ENCODE data around the gene NPW. TPM values are rescaled to one million over a fixed set of nuclear protein-coding genes. Genes with fewer than 3 reads are reported as not detected.

Gene NPW
- total RNA-seq, 1 donor from 2014 or later: 1.3 TPM

- Mint-ChIP-seq H3K4me1 (no peaks in the 10 kb centered on the region), H3K9me3 (no peaks in the 10 kb centered on the region), H3K4me3 (peak overlapping the region; percentile 64), H3K27ac (ENCODE audit: unreplicated experiment) (no peak overlapping the region), H3K27me3 (ENCODE audit: low read depth) (no peaks in the 10 kb centered on the region), H3K36me3 (ENCODE audit: low read depth) (peaks cover 3% of the 10 kb centered on the region)
- no peak for TF ChIP-seq CTCF (conservative IDR thresholded peaks at IDR 0.05)
- no peak for DNase-seq (ENCODE audit: low read depth, low spot score)
Measured at GRCh38 chr16:2056077-2056476, 36.5 kb downstream of the NPW start.

- Mint-ChIP-seq H3K4me3 (no peak overlapping the region), H3K36me3 (ENCODE audit: low read depth) (no peaks in the 10 kb centered on the region), H3K9me3 (no peaks in the 10 kb centered on the region), H3K4me1 (no peaks in the 10 kb centered on the region), H3K27me3 (ENCODE audit: low read depth) (no peaks in the 10 kb centered on the region), H3K27ac (ENCODE audit: unreplicated experiment) (no peak overlapping the region)
- DNase-seq (ENCODE audit: low read depth, low spot score): no peak
- TF ChIP-seq CTCF (conservative IDR thresholded peaks at IDR 0.05): peak; percentile 52
Measured at GRCh38 chr16:2056681-2057407, 37.3 kb downstream of the NPW start.

GRCh38 chr16:2057438-2057837, 37.9 kb downstream of the NPW start:
- no peak for DNase-seq (ENCODE audit: low read depth, low spot score)
- TF ChIP-seq CTCF (conservative IDR thresholded peaks at IDR 0.05): no peak
- no peaks in the 10 kb centered on the region for H3K36me3 Mint-ChIP-seq (ENCODE audit: low read depth)
- no peaks in the 10 kb centered on the region for H3K27me3 Mint-ChIP-seq (ENCODE audit: low read depth)
- no peaks in the 10 kb centered on the region for H3K4me1 Mint-ChIP-seq
- H3K4me3 Mint-ChIP-seq: no peak overlapping the region
- no peaks in the 10 kb centered on the region for H3K9me3 Mint-ChIP-seq
- H3K27ac Mint-ChIP-seq (ENCODE audit: unreplicated experiment): no peak overlapping the region

- no peaks in the 10 kb centered on the region for H3K4me1 Mint-ChIP-seq
- no peaks in the 10 kb centered on the region for H3K9me3 Mint-ChIP-seq
- no peak overlapping the region for H3K4me3 Mint-ChIP-seq
- H3K27me3 Mint-ChIP-seq (ENCODE audit: low read depth): no peaks in the 10 kb centered on the region
- peak overlapping the region; percentile 50 for H3K27ac Mint-ChIP-seq (ENCODE audit: unreplicated experiment)
- no peaks in the 10 kb centered on the region for H3K36me3 Mint-ChIP-seq (ENCODE audit: low read depth)
- no peak for DNase-seq (ENCODE audit: low read depth, low spot score)
- TF ChIP-seq CTCF (conservative IDR thresholded peaks at IDR 0.05): no peak
Measured at GRCh38 chr16:2058420-2058819, 38.8 kb downstream of the NPW start.

GRCh38 chr16:2058872-2059271, 39.3 kb downstream of the NPW start:
- DNase-seq (ENCODE audit: low read depth, low spot score): no peak
- no peaks in the 10 kb centered on the region for H3K9me3 Mint-ChIP-seq
- no peaks in the 10 kb centered on the region for H3K36me3 Mint-ChIP-seq (ENCODE audit: low read depth)
- H3K27ac Mint-ChIP-seq (ENCODE audit: unreplicated experiment): no peak overlapping the region
- no peak for TF ChIP-seq CTCF (conservative IDR thresholded peaks at IDR 0.05)
- H3K4me3 Mint-ChIP-seq: no peak overlapping the region
- no peaks in the 10 kb centered on the region for H3K27me3 Mint-ChIP-seq (ENCODE audit: low read depth)
- H3K4me1 Mint-ChIP-seq: no peaks in the 10 kb centered on the region

Measured in neural crest cell (in vitro differentiated cells).